DMS153 treated with DMSO at 0.1 percent for 48 hours (cell line): ENCODE measurements around the gene ZDHHC19.
"Not testable (repeated sequence)": the region's sequence is repeated elsewhere in the genome, so short reads cannot be mapped to it uniquely, and the experiment has no call there.

Experiments
- DNase-seq: peaks from one replicate; lab custom pipeline; 2025; ENCODE audit not compliant: unreplicated experiment; lab: John Stamatoyannopoulos, UW

Gene ZDHHC19

GRCh38 chr3:196210673-196211556 lies at the start of gene ZDHHC19:
TSS of gene ZDHHC19 (minus strand) at chr3:196211400. CDS start at chr3:196211315, 85 bp downstream.
- DNase-seq: no peak

GRCh38 chr3:196260784-196261183 lies 49.6 kb upstream of the ZDHHC19 start:
- no peak for DNase-seq

DNA sequence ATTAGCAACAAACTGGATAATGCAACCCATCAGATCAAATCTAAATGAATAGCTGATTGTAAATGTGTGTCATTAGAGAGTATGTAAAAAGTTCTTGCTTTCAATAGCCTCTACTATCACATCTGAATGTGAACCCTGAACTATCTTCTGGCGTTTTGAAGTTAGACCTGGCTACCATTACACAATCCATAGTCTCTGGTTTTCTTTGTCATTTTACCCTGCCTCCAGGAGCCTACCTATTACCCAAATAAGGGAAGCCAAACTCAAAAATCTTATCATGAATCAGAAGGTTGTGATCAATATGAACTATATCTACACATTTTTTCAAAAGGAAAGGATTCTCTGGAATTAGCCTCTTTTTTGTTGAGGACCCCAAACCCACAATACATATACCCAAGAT lies 44.6 kb upstream of the ZDHHC19 start:
- no peak for DNase-seq

GRCh38 chr3:196254376-196255283 lies 43.4 kb upstream of the ZDHHC19 start:
- no peak for DNase-seq

- DNase-seq: no peak
Observed at GRCh38 chr3:196251918-196252317, 40.7 kb upstream of the ZDHHC19 start.

DNA sequence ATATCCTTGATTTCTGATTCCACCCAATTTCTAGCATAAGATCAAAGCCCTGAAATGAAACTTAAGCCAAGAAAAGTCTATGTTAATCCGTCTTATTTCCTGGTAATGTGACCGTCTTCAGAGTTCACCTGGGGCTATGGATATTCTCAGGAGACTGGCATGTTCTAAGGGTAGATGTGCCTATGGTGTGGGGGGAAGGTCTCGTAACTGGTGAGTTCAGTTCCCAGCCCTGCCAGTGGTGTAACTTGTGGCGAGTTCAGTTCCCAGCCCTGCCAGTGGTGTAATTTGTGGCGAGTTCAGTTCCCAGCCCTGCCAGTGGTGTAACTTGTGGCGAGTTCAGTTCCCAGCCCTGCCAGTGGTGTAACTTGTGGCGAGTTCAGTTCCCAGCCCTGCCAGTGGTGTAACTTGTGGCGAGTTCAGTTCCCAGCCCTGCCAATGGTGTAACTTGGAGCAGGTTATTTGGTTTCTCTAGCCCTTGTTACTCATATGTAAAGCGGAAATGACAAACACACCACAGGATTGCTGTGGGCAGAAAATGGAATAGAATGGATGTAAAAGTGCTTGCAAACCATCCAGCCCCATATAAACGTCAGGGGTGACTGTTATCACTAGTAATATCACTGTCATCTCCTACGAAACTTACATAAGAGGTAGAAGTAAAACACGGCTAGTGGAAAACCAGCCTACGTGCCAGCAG lies 35.6 kb upstream of the ZDHHC19 start:
- DNase-seq: no peak

DNA sequence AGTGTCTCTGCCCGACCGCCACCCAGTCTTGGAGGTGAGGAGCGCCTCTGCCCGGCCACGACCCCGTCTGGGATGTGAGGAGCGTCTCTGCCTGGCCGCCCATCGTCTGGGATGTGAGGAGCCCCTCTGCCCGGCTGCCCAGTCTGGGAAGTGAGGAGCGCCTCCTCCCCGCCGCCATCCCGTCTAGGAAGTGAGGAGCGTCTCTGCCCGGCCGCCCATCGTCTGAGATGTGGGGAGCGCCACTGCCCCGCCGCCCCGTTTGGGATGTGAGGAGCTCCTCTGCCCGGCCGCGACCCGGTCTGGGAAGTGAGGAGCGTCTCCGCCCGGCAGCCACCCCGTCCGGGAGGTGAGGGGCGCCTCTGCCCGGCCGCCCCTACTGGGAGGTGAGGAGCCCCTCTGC lies 33.0 kb upstream of the ZDHHC19 start:
- not testable (repeated sequence) for DNase-seq

DNA sequence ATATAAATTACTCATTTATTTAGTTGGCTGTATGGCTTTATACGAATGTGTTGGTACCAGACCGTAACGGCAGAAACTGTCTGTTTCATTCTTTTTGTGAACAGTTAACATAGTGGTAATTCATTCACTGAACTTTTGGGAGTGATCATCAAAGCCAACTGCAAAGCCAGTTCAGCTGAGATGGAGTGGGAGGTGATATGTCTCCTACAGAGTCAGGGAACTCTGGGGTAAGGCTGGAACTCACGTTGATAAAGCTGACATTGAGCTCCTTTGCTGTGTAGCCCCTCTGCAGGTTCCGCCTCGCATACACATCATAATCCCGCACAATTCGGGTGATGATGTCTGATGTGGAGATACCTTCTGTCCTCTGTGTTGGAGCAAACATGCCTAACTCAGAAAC lies 30.5 kb upstream of the ZDHHC19 start:
- no peak for DNase-seq

DNA sequence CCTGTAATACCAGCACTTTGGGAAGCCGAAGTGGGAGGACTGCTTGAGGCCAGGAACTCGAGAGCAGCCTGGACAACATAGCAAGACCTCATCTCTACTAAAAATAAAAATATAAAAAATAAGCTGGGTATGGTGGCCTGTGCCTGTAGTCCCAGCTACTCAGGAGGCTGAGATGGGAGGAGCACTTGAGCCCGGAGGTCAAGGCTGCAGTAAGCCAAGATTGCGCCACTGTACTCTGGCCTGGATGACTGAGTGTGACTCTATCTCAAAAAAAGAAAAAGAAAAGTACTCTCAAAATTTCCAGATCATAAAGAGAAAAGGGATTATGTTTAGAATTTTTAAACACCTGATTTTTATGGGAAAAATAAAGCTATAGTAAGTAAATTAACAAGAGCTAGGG lies 29.2 kb upstream of the ZDHHC19 start:
- no peak for DNase-seq

DNA sequence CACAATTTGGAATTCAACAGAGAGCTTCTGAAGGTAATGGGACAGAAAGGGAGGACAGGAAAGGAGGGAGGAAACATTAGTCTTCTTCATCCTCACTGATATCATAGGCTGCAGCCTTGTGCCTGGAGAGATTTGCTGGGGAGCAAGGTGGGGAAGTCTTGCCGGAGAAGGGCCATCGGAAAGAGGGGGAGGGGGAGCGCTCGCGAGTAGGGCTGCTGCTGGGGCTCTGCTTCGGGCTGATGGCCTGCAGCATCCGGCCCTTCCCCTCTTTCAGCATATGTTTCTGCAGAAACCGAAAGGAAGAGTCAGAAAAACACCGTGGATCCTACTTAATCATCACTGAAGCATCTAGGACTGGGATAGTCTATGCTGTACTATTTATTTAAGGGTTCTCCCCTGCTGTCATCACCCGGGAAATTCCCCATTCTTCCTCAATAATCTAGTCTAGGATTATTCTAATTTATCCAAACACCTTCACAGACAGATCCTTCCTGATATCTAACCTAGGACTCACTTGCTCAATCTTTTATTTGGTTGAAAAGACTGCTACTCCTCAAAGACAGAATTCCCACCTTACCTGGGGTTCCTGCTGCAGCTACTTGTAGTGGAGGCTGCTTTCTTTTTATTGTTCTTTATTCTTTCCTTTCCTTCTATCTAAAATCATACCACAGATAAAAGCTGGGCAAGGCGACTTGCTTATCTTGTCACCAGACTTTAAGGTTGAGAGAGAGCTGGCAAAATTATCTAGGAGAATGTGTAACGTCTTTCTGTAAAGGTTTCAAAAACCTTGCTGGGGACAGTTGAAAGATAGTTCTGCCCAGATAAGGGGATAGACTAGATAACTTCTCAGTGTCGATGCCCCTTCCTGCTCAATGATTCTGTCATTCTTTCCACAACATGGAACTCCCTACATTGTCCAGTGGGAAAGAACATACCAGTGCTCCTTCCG lies 27.7 kb upstream of the ZDHHC19 start:
- no peak for DNase-seq

DNA sequence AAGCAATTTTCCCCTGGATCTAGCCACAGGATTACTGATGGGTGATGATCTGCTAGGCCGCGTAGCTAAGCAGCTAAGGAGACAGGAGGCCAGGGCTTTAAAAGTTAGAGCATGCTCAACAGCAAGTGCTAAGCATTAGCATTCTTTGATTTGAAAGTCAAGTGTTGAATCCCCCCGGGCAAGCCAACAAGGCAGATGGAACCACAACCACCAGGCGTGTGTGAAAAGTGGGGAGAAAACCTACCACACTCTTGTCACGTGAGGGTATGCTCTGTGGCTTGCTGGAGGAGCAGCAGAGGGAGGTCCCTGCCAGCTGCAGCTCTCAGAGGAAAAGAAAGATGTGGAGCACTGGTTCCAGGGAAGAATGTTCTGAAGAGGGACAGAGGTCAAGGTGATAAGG lies 26.0 kb upstream of the ZDHHC19 start:
- no peak for DNase-seq

DNA sequence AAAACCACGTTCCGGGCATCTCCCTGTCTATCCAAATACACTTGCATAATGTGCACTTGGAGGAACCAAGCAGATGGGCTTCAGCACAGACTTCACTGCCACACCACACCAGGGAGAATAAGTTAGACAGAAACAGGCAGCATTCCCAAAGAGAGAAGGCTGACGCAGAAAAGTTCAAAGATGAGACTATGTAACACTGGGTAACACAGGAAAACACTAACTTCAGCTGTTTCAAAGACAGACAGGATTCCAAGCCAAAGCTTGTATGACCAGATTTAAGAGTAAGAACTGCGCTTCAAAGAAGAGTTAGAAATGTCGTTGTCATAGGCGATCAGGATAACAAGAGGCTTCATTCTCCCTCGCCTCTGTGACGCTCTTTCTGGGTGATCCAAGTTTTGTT lies 25.0 kb upstream of the ZDHHC19 start:
- DNase-seq: no peak

GRCh38 chr3:196235452-196236122 lies 24.4 kb upstream of the ZDHHC19 start:
- no peak for DNase-seq

DNA sequence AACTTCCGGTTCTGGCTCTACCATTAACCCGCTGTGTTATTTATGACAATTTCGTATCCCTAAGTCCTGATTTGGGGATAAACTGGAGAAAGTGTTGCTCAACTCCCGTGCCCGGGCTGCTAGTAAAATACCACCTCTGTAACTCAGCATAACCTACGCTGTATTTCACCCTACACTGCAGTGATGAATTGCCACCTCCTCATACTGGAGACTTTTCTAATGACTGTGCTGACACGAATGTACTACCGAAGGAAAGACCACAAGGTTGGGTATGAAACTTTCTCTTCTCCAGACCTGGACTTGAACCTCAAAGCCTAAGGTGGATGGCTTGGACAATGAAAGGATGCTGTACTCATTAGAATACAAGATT lies 21.7 kb upstream of the ZDHHC19 start:
- no peak for DNase-seq

DNA sequence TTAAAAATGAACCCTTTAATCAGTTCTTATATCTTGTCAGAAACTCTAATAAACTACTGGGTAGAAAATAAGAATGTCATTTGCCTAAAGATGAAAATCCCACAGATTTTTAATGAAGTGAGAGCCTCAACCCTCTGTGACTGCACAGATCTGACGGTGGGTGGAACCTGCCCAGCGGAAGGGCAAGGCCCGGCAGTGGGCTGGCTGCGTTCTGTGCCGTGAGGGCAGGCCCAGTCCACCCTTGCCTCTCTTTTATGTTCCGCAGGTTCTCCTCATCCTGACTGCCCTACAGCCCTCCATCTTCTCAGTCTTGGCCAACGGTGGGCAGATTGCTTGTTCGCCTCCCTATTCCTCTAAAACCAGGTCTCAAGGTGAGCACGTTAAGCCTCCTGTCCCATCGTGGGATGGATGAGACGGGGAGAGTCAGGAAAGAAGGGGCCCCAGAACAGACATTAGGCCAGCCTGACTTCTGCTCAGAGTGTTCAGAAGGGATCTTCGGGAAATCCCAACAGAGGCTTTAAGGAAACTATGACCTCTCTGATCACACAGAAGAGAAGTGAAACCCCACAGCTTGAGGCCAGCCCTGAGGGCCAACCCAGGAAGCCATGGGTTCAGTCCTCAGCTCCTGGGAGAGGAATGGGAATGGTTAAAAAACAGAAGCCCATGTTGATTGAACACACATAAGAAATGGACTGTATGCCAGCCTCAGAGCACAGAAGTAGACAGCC lies 21.1 kb upstream of the ZDHHC19 start:
- no peak for DNase-seq

- DNase-seq: no peak
Observed at GRCh38 chr3:196227629-196228493, 16.7 kb upstream of the ZDHHC19 start.

DNA sequence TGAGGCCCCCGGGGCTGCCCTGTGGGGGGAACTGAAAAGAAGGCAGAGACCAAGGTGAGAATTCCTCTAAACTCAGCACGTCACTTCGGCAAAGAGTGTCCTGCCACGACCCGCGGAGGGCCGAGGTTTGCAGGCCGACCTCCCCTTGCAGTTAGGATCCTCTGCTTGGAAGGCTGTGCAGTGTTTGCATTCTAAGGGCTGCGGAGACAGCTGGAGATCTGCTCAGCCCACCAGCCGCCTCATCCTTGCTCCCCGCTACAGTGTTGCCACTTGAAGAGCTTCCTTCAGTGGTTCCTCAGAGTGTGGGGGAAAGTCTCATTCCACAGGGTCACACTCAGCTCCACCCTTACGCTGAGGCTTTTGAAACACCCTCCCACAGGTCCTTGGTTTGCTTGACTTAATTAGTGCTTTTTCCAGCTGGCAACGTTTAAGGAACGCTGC lies 15.9 kb upstream of the ZDHHC19 start:
- DNase-seq: no peak

DNA sequence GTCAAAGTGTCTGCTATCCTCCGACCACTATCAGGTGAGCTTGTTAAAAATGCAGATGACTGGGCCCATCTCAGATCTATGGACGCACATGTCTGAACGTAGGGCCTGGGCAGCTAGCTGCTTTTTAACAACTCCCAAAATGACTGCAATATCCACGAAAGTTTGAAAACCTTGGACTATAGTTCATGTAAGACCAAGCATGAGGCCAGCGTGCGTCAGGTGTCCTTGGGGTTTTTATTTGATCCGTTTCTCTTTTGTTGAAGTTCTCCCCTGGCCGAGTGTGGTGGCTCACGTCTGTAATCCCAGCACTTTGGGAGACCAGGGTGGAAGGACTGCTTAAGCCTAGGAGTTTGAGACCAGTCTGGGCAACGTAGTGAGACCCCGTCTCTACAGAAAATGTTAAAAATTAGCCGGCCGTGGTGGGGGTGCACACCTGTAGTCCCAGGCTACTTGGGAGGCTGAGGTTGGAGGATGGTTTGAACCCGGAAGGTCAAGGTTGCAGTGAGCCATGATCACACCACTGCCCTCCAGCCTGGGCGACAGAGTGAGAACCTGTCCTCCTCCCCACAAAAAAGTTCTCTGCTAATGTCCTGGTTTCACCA lies 14.7 kb upstream of the ZDHHC19 start:
- DNase-seq: no peak
